Suprapubic skin (tissue), 2 donors: Measurements from ENCODE around the gene FXYD5.

Experiments used
- EP300 ChIP-seq: sonication (generic); formaldehyde crosslinking; IDR thresholded peaks from one replicate; pipeline ENCODE4 v1.6.1; 2017; ENCODE audit warnings: antibody characterized with exemption
- POLR2A ChIP-seq, 2 donors: fragments of 450-650 bp; IDR thresholded peaks; one replicate each; pipeline ENCODE4 v1.6.1; 2017; ENCODE audit warnings: antibody characterized with exemption in 2 of 2, mild to moderate bottlenecking in 2 of 2, moderate library complexity in 2 of 2

DNA sequence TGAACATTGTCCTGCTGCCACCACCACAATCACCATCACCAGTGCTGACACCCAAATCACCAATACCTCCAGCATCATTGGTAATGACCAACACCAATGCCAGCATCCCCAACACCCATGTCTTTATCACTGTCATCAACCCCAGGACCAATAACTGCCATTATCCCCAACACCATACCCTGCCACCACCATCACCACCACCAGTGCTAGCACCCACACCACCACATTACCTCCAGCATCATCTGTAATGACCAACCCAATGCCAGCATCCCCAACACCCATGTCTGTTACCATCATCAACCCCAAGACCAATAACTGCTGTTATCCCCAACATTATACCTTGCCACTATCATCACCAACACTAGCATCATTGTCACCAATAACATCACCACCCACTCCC lies 22.3 kb upstream of the FXYD5 start:
- no peak for TF ChIP-seq EP300
- TF ChIP-seq POLR2A (IDR thresholded peaks at IDR 0.05), result no peak
